GM12878 (cell line): Measurements from ENCODE around the gene ZNF18. TPM values are rescaled to one million over a fixed set of nuclear protein-coding genes. Genes with fewer than 3 reads are reported as not detected.

Experiments used
- ATAC-seq: fragments of 200-7000 bp; cut with Tn5 transposase; 3 replicates; pipeline ENCODE4 v1.9.1; 2020; ENCODE audit warnings: mild to moderate bottlenecking, moderate library complexity
- BruUV-seq: library from RNA; stranded (reverse); fragments of 400-500 nt; replicated peaks from 2 replicates; lab custom pipeline; 2021; lab: Mats Ljungman, UMichigan
- CTCF ChIA-PET: fragments of 300-600 bp; sonication (Branson Sonifier 250); formaldehyde crosslinking; extraction: SDS; loops from one replicate; lab custom pipeline; 2021; ENCODE audit warnings: inconsistent platforms; lab: Yijun Ruan, JAX
- POLR2A ChIA-PET: fragments of 350-600 bp; formaldehyde crosslinking; extraction: SDS; loops from one replicate; lab custom pipeline; 2021; ENCODE audit warnings: inconsistent platforms; lab: Charles Lee
- RAD21 ChIA-PET: fragments of 300-600 bp; sonication (Branson Sonifier 250); formaldehyde crosslinking; loops from one replicate; lab custom pipeline; 2023; ENCODE audit warnings: antibody characterized with exemption; ENCODE audit not compliant: unreplicated experiment; lab: Charles Lee
- SMC1A ChIA-PET: fragments of 300-600 bp; sonication (Branson Sonifier 250); formaldehyde crosslinking; loops from one replicate; lab custom pipeline; 2023; ENCODE audit not compliant: unreplicated experiment, uncharacterized antibody; lab: Charles Lee
- DNase-seq: peaks from one replicate; pipeline ENCODE4 v3.0.0-alpha.2; 2011; ENCODE audit warnings: low read depth, low spot score
- FAIRE-seq: peaks from 3 replicates; lab custom pipeline; 2011; peaks lifted over from hg19 to GRCh38; lab: Jason Lieb, UNC
- H2AFZ ChIP-seq: 2 replicates; pipeline ENCODE4 v1.6.0; 2011; ENCODE audit warnings: low read depth, low read length, control low read depth; ENCODE audit not compliant: control insufficient read depth
- H3K27ac ChIP-seq: 2 replicates; pipeline ENCODE4 v1.5.1; 2011; ENCODE audit warnings: control low read depth; ENCODE audit not compliant: control insufficient read depth, insufficient read depth
- H3K27me3 ChIP-seq, 2 experiments: replicated peaks in 1 of 2; 2 replicates each; pipeline versions ENCODE4 v1.6.0 to v1.6.1; 2011; ENCODE audit warnings: low read length in 1 of 2; ENCODE audit not compliant: control insufficient read depth in 2 of 2, insufficient read depth in 2 of 2
- H3K36me3 ChIP-seq, 2 experiments: 2 replicates each; pipeline ENCODE4 v1.5.1; 2011; ENCODE audit warnings: low read length in 1 of 2; ENCODE audit not compliant: control insufficient read depth in 2 of 2, insufficient read depth in 2 of 2
- H3K4me1 ChIP-seq: 2 replicates; pipeline ENCODE4 v1.6.1; 2011; ENCODE audit warnings: mild to moderate bottlenecking, low read length, moderate library complexity, mixed read lengths; ENCODE audit not compliant: control insufficient read depth, insufficient read depth
- H3K4me2 ChIP-seq: 2 replicates; pipeline ENCODE4 v1.6.0; 2011; ENCODE audit warnings: control low read depth; ENCODE audit not compliant: control insufficient read depth, insufficient read depth
- H3K4me3 ChIP-seq: fragments of 200-600 bp; sonication (generic); 2 replicates; pipeline ENCODE4 v1.5.1; 2016
- H3K79me2 ChIP-seq: 2 replicates; pipeline ENCODE4 v1.6.0; 2011; ENCODE audit warnings: low read length; ENCODE audit not compliant: control insufficient read depth, insufficient read depth
- H3K9ac ChIP-seq: 2 replicates; pipeline ENCODE4 v1.8.0; 2011; ENCODE audit warnings: low read length, control low read depth, mixed read lengths; ENCODE audit not compliant: control insufficient read depth, insufficient read depth
- H3K9me3 ChIP-seq: replicated peaks from 3 replicates; pipeline ENCODE4 v1.5.1; 2011; ENCODE audit warnings: mild to moderate bottlenecking, low read length; ENCODE audit not compliant: control insufficient read depth, insufficient read depth
- H4K20me1 ChIP-seq: 2 replicates; pipeline ENCODE4 v1.6.0; 2011; ENCODE audit not compliant: control insufficient read depth, insufficient read depth
- BHLHE40 ChIP-seq, 2 experiments: fragments of 450-650 bp in 1 of 2; IDR thresholded peaks; 2 replicates each; pipeline ENCODE4 v1.6.1; 2011 to 2017; ENCODE audit warnings: low read depth in 2 of 2, borderline replicate concordance in 1 of 2, improper control_type of control experiment in 1 of 2, low read length in 1 of 2, mild to moderate bottlenecking in 1 of 2
- BMI1 ChIP-seq: fragments of 450-650 bp; IDR thresholded peaks from 2 replicates; pipeline ENCODE4 v1.6.1; 2016; ENCODE audit warnings: mild to moderate bottlenecking, moderate library complexity, borderline replicate concordance
- E4F1 ChIP-seq: fragments of 450-650 bp; IDR thresholded peaks from 2 replicates; pipeline ENCODE4 v1.6.1; 2018; ENCODE audit warnings: borderline replicate concordance, mild to moderate bottlenecking; ENCODE audit not compliant: partially characterized antibody
- ESRRA ChIP-seq: IDR thresholded peaks from 2 replicates; pipeline ENCODE4 v1.6.1; 2012; ENCODE audit warnings: mild to moderate bottlenecking, low read length, improper control_type of control experiment
- ETV6 ChIP-seq, 2 experiments: fragments of 450-650 bp in 1 of 2; IDR thresholded peaks in 1 of 2; conservative IDR thresholded peaks in 1 of 2; 2 replicates each; pipeline ENCODE4 v1.6.1; 2014; ENCODE audit warnings: antibody characterized with exemption in 1 of 2, borderline replicate concordance in 1 of 2, low read depth in 1 of 2, mild to moderate bottlenecking in 1 of 2, moderate library complexity in 1 of 2
- GATAD2B ChIP-seq: fragments of 450-650 bp; conservative IDR thresholded peaks from 2 replicates; pipeline ENCODE4 v1.6.1; 2017; ENCODE audit warnings: low read depth, mild to moderate bottlenecking, moderate library complexity
- KDM1A ChIP-seq: fragments of 200-600 bp; sonication (generic); IDR thresholded peaks from 2 replicates; pipeline ENCODE4 v1.6.1; 2016; ENCODE audit warnings: borderline replicate concordance
- MLLT1 ChIP-seq: fragments of 450-650 bp; IDR thresholded peaks from 2 replicates; pipeline ENCODE4 v1.6.1; 2016; ENCODE audit warnings: mild to moderate bottlenecking
- NRF1 ChIP-seq: conservative IDR thresholded peaks from 2 replicates; pipeline ENCODE4 v1.6.1; 2011; ENCODE audit warnings: mild to moderate bottlenecking, low read depth, low read length, improper control_type of control experiment
- PBX3 ChIP-seq: IDR thresholded peaks from 2 replicates; pipeline ENCODE4 v1.6.1; 2011; ENCODE audit warnings: mild to moderate bottlenecking, low read depth, low read length, moderate library complexity; ENCODE audit not compliant: insufficient replicate concordance
- SP1 ChIP-seq: IDR thresholded peaks from one replicate; pipeline ENCODE4 v1.6.1; 2011; ENCODE audit warnings: low read depth, low read length
- TCF12 ChIP-seq: IDR thresholded peaks from 2 replicates; pipeline ENCODE4 v1.6.1; 2011; ENCODE audit warnings: low read depth, mild to moderate bottlenecking, low read length
- ZBED1 ChIP-seq: IDR thresholded peaks from 2 replicates; pipeline ENCODE4 v1.6.1; 2016; ENCODE audit warnings: borderline replicate concordance
- ZNF274 ChIP-seq: IDR thresholded peaks from one replicate; pipeline ENCODE4 v1.8.0; 2011; ENCODE audit not compliant: insufficient read length, insufficient read depth
- ZNF622 ChIP-seq: fragments of 450-650 bp; IDR thresholded peaks from 2 replicates; pipeline ENCODE4 v1.6.1; 2017; ENCODE audit warnings: mild to moderate bottlenecking, inconsistent platforms
- WGBS: methylation state at CpG from one replicate; pipeline ENCODE4 v1.1.6; 2016; ENCODE audit warnings: low lambda C conversion rate; ENCODE audit not compliant: insufficient replicate concordance, insufficient coverage; ENCODE audit errors: missing lambda C conversion rate; 5-methylcytosine and 5-hydroxymethylcytosine counted together
- in situ Hi-C: fragments of 300-500 bp; cut with MboI; formaldehyde crosslinking; loops from 9 replicates; pipeline ENCODE4 v1.14.3; 2018; ENCODE audit warnings: mixed read lengths
- intact Hi-C: fragments of 100-400 bp; cut with micrococcal nuclease; formaldehyde crosslinking; loops from one replicate; pipeline ENCODE4 v1.14.2; 2022; ENCODE audit not compliant: unreplicated experiment
- polyA plus RNA-seq, 11 experiments: library from polyadenylated mRNA; depleted of rRNA in 4 of 11; unstranded in 6 of 11; stranded (reverse) in 5 of 11; fragments of >200 nt; fragmentation: Nextera tagmentation in 4 of 11; fragmentation: Illumina TruSeq in 1 of 11; extraction: Ambion mirVana in 4 of 11; extraction: Trizol in 1 of 11; gene quantifications; 1 replicate in 1 of 11; 2 replicates in 10 of 11; pipeline versions ENCODE4 v1.2.1 to v1.2.3, GENCODE V29; 2011 to 2016; ENCODE audit warnings: inconsistent platforms in 2 of 11, missing spikeins in 2 of 11, low read depth in 1 of 11
- total RNA-seq, 4 experiments: library from RNA; depleted of rRNA in 3 of 4; stranded (reverse); fragments of >200 nt in 3 of 4; fragmentation: Illumina TruSeq in 1 of 4; extraction: Trizol in 1 of 4; gene quantifications; 2 replicates each; pipeline versions ENCODE4 v1.2.1 to v1.2.3, GENCODE V29; 2013 to 2021

ZNF18 gene
- total and polyA plus RNA-seq, 10 of the 15 experiments (the other 5 are each of a cell fraction or from before 2014, with no cell fraction given), result 4.6 to 10.2 (median 9.1) TPM

- no peak for TF ChIP-seq PBX3
- TF ChIP-seq BHLHE40 (IDR thresholded peaks at IDR 0.05; ENCODE audit: borderline replicate concordance in 1 of 2, low read depth in 2 of 2, low read length in 1 of 2), result no peak
- TF ChIP-seq KDM1A, result no peak
- TF ChIP-seq SP1, result no peak
- no peak for TF ChIP-seq ESRRA
- TF ChIP-seq ZBED1, result no peak
- no peak for TF ChIP-seq MLLT1
Observed at GRCh38 chr17:12024327-12024726, 27.1 kb upstream of the ZNF18 start (continued).

GRCh38 chr17:12022310-12022709 is 25.0 kb upstream of the ZNF18 start:
- in situ Hi-C loops, result no loop called here
- 95% methylated on average over 2 of the region's 2 CpGs for WGBS
- BruUV-seq, result no TSS peak
- ChIA-PET CTCF (interaction anchor here (1.0 to 1.6 kb wide), 4 partner anchors 10 to 25 kb away, joined by 3 to 8 read pairs (median 4); partner anchors contain the start of gene ZNF18), SMC1A (interaction anchor here (0.8 to 2.4 kb wide), 7 partner anchors 9 to 88 kb away, joined by 3 to 11 read pairs (median 3); partner anchors contain the start of gene ZNF18), POLR2A (interaction anchor here (0.7 to 4.1 kb wide), 3 partner anchors 15 to 30 kb away, joined by 3 to 46 read pairs (median 4); partner anchors contain the start of gene ZNF18), RAD21 (interaction anchor here (0.9 to 3.6 kb wide), 2 partner anchors 9 to 25 kb away, joined by 3 to 16 read pairs; partner anchors contain the start of gene ZNF18)
- peaks cover 49% of the 10 kb centered on the region for H3K79me2 ChIP-seq
- no peaks in the 10 kb centered on the region for H3K36me3 ChIP-seq
- H3K27ac ChIP-seq, result no peak overlapping the region
- ATAC-seq (no peak), FAIRE-seq (no peak), DNase-seq (no peak)
- intact Hi-C loops, result loop anchor here (5.0 kb wide), 1 partner anchor 995 kb away; the partner anchor contains the start of gene ELAC2
- H3K9ac ChIP-seq, result no peak overlapping the region
- peaks cover 4% of the 10 kb centered on the region; the same call in 1 of the 2 replicates for H3K4me1 ChIP-seq
- peak overlapping the region; percentile 34; the same call in 1 of the 2 replicates for H3K4me3 ChIP-seq
- peak overlapping the region; percentile 47; the same call in 1 of the 2 replicates for H3K4me2 ChIP-seq
- no peaks in the 10 kb centered on the region; the same call in 1 of the 2 replicates for H4K20me1 ChIP-seq
- no peak overlapping the region for H2AFZ ChIP-seq
- H3K27me3 ChIP-seq, result no peaks in the 10 kb centered on the region
- no peak for TF ChIP-seq TCF12
- TF ChIP-seq E4F1, result no peak
- no peak for TF ChIP-seq ZNF622
- no peak for TF ChIP-seq ETV6 (conservative IDR thresholded peaks at IDR 0.05 in 1 of 2, IDR thresholded peaks at IDR 0.05 in 1 of 2; ENCODE audit: borderline replicate concordance in 1 of 2, low read depth in 1 of 2)
- TF ChIP-seq BHLHE40 (IDR thresholded peaks at IDR 0.05; ENCODE audit: borderline replicate concordance in 1 of 2, low read depth in 2 of 2, low read length in 1 of 2), result no peak
- TF ChIP-seq NRF1, result no peak
- TF ChIP-seq BMI1, result no peak
- TF ChIP-seq GATAD2B, result no peak
- TF ChIP-seq ZNF274, result no peak
- H3K9me3 ChIP-seq, result no peaks in the 10 kb centered on the region
